Endothelial cell of umbilical vein (primary cell): ENCODE data around the gene RPH3AL. TPM values are rescaled to one million over a fixed set of nuclear protein-coding genes. Genes with fewer than 3 reads are reported as not detected.

ENCODE experiments used
- BruUV-seq: library from RNA; stranded (reverse); fragments of 400-500 nt; replicated peaks from 2 replicates; lab custom pipeline; 2021; lab: Mats Ljungman, UMichigan
- CTCF ChIA-PET: fragments of 300-600, 350-600 bp; sonication (Branson Sonifier 250); formaldehyde crosslinking; loops from one replicate; lab custom pipeline; 2021; ENCODE audit warnings: antibody characterized with exemption, inconsistent platforms; lab: Charles Lee
- POLR2A ChIA-PET: fragments of 300-600, 350-600 bp; sonication (Branson Sonifier 250); formaldehyde crosslinking; loops from one replicate; lab custom pipeline; 2021; ENCODE audit warnings: antibody characterized with exemption, inconsistent platforms; lab: Charles Lee
- DNase-seq: peaks from one replicate; pipeline ENCODE4 v3.0.0-alpha.2; 2011; ENCODE audit warnings: low read depth, low spot score
- FAIRE-seq: peaks from 2 replicates; lab custom pipeline; 2011; peaks lifted over from hg19 to GRCh38; lab: Jason Lieb, UNC
- H2AFZ ChIP-seq: 2 replicates; pipeline ENCODE4 v1.6.0; 2012; ENCODE audit warnings: low read depth, low read length, control low read depth, inconsistent platforms
- H3K27ac ChIP-seq: 2 replicates; pipeline ENCODE4 v1.5.1; 2011; ENCODE audit warnings: low read depth, mild to moderate bottlenecking, control low read depth, low read length, moderate library complexity; ENCODE audit not compliant: insufficient read depth
- H3K27me3 ChIP-seq, 2 experiments: 2 replicates each; pipeline versions ENCODE4 v1.6.0 to v1.6.1; 2011; ENCODE audit warnings: low read length in 2 of 2, mixed read lengths in 1 of 2; ENCODE audit not compliant: control insufficient read depth in 2 of 2, insufficient read depth in 2 of 2
- H3K36me3 ChIP-seq, 2 experiments: 2 replicates in 1 of 2; 3 replicates in 1 of 2; pipeline ENCODE4 v1.5.1; 2011; ENCODE audit warnings: low read length in 2 of 2, mild to moderate bottlenecking in 1 of 2, moderate library complexity in 1 of 2; ENCODE audit not compliant: control insufficient read depth in 2 of 2, insufficient read depth in 2 of 2; ENCODE audit errors: extremely low read depth in 1 of 2
- H3K4me1 ChIP-seq: 3 replicates; pipeline ENCODE4 v1.5.1; 2011; ENCODE audit warnings: mild to moderate bottlenecking, low read length; ENCODE audit not compliant: control insufficient read depth, insufficient read depth; ENCODE audit errors: extremely low read depth
- H3K4me2 ChIP-seq: 2 replicates; pipeline ENCODE4 v1.6.1; 2011; ENCODE audit warnings: low read length, control low read depth, mixed read lengths; ENCODE audit not compliant: insufficient read depth
- H3K4me3 ChIP-seq, 3 experiments: fragments of 200-600 bp in 1 of 3; sonication (generic), shearing (Covaris generic) in 1 of 3; replicated peaks in 1 of 3; 2 replicates each; pipeline ENCODE4 v1.5.1; 2011 to 2016; ENCODE audit warnings: control low read depth in 3 of 3, low read length in 3 of 3, mild to moderate bottlenecking in 2 of 3, inconsistent platforms in 1 of 3, low read depth in 1 of 3, moderate library complexity in 1 of 3; ENCODE audit not compliant: insufficient read depth in 1 of 3
- H3K79me2 ChIP-seq: 2 replicates; pipeline ENCODE4 v1.6.0; 2012; ENCODE audit warnings: low read length, inconsistent platforms; ENCODE audit not compliant: control insufficient read depth, insufficient read depth
- H3K9ac ChIP-seq: replicated peaks from 2 replicates; pipeline ENCODE3; 2011; ENCODE audit warnings: low read length, control low read depth; ENCODE audit not compliant: insufficient read depth; ENCODE audit errors: extremely low read depth
- H3K9me1 ChIP-seq: replicated peaks from 3 replicates; pipeline ENCODE4 v1.6.0; 2011; ENCODE audit warnings: mild to moderate bottlenecking, low read length; ENCODE audit not compliant: control insufficient read depth, insufficient read depth; ENCODE audit errors: extremely low read depth
- H3K9me3 ChIP-seq: replicated peaks from 2 replicates; pipeline ENCODE4 v1.5.1; 2012; ENCODE audit warnings: low read length, inconsistent platforms; ENCODE audit not compliant: control insufficient read depth, insufficient read depth
- H4K20me1 ChIP-seq: replicated peaks from 2 replicates; pipeline ENCODE3; 2011; ENCODE audit warnings: mild to moderate bottlenecking, low read length; ENCODE audit not compliant: control insufficient read depth, insufficient read depth; ENCODE audit errors: extremely low read depth
- CTCF ChIP-seq, 2 donors: IDR thresholded peaks; 1 replicate in 1 of 2; 2 replicates in 1 of 2; pipeline ENCODE4 v1.5.1; 2011; ENCODE audit warnings: low read length in 2 of 2, mild to moderate bottlenecking in 2 of 2, moderate library complexity in 2 of 2, control low read depth in 1 of 2, inconsistent platforms in 1 of 2, low read depth in 1 of 2; ENCODE audit not compliant: insufficient read depth in 1 of 2; ENCODE audit errors: extremely low read depth in 1 of 2
- EZH2 ChIP-seq: IDR thresholded peaks from 2 replicates; pipeline ENCODE4 v1.6.1; 2012; ENCODE audit warnings: borderline replicate concordance, low read depth, mild to moderate bottlenecking, moderate library complexity, low read length, inconsistent platforms; ENCODE audit not compliant: severe bottlenecking
- FOS ChIP-seq: IDR thresholded peaks from 2 replicates; pipeline ENCODE4 v1.6.1; 2011; ENCODE audit warnings: mild to moderate bottlenecking, low read length, moderate library complexity, borderline replicate concordance; ENCODE audit not compliant: insufficient read depth
- GATA2 ChIP-seq: IDR thresholded peaks from 2 replicates; pipeline ENCODE4 v1.7.0; 2011; ENCODE audit warnings: low read depth, mild to moderate bottlenecking, moderate library complexity, mixed read lengths, low read length; ENCODE audit not compliant: insufficient read length, insufficient read depth
- JUN ChIP-seq: IDR thresholded peaks from 2 replicates; pipeline ENCODE4 v1.6.1; 2011; ENCODE audit warnings: borderline replicate concordance, low read depth; ENCODE audit not compliant: insufficient read length, insufficient read depth
- MAX ChIP-seq: IDR thresholded peaks from 2 replicates; pipeline ENCODE4 v1.6.1; 2011; ENCODE audit not compliant: insufficient read depth, insufficient read length
- MYC ChIP-seq: IDR thresholded peaks from one replicate; pipeline ENCODE4 v1.6.1; 2011; ENCODE audit warnings: mild to moderate bottlenecking, low read depth, low read length
- POLR2A ChIP-seq: IDR thresholded peaks from 2 replicates; pipeline ENCODE4 v1.6.1; 2012; ENCODE audit warnings: low read depth, mild to moderate bottlenecking, control low read depth, low read length
- POLR2AphosphoS5 ChIP-seq: IDR thresholded peaks from 2 replicates; pipeline ENCODE4 v1.6.1; 2012; ENCODE audit warnings: low read depth, mild to moderate bottlenecking, control low read depth, low read length, moderate library complexity; ENCODE audit not compliant: insufficient read depth
- dilution Hi-C: fragments of 300-500 bp; cut with MboI; formaldehyde crosslinking; loops from one replicate; pipeline ENCODE4 v1.15.0; 2019; ENCODE audit warnings: low sequenced_read_pairs; ENCODE audit not compliant: extremely low pct_ligation_motif_present
- intact Hi-C: fragments of 100-400 bp; cut with micrococcal nuclease; formaldehyde crosslinking; loops from one replicate; pipeline ENCODE4 v1.10.0; 2022
- polyA plus RNA-seq, 4 experiments: library from polyadenylated mRNA; depleted of rRNA in 3 of 4; stranded (reverse) in 3 of 4; unstranded in 1 of 4; fragments of >200 nt; gene quantifications; 2 replicates each; pipeline versions ENCODE4 v1.2.1 to v1.2.3, GENCODE V29; 2011 to 2012; ENCODE audit warnings: missing spikeins in 1 of 4
- total RNA-seq: library from RNA; stranded (reverse); gene quantifications from 2 replicates; pipeline ENCODE4 v1.2.3, GENCODE V29; 2021

RPH3AL gene
- total and polyA plus RNA-seq, 2 donors (not counting 3 experiments of a cell fraction or from before 2014, with no cell fraction given) = 4.1 to 7.0 TPM

GRCh38 chr17:329784-330420 is 22.7 kb downstream of the RPH3AL start:
- CTCF ChIA-PET = no interaction called here
- Histone ChIP-seq H3K27me3 (no peaks in the 10 kb centered on the region), H3K4me1 (peaks cover 10% of the 10 kb centered on the region), H3K9ac (no peak overlapping the region), H3K4me2 (no peak overlapping the region), H3K27ac (no peak overlapping the region), H3K79me2 (no peaks in the 10 kb centered on the region), H3K9me3 (no peaks in the 10 kb centered on the region), H4K20me1 (no peaks in the 10 kb centered on the region), H3K9me1 (no peaks in the 10 kb centered on the region), H2AFZ (no peak overlapping the region), H3K36me3 (no peaks in the 10 kb centered on the region), H3K4me3 (no peak overlapping the region)
- dilution Hi-C loops = no loop called here
- no peak for DNase-seq
- FAIRE-seq = no peak
- POLR2A ChIA-PET = no interaction called here
- BruUV-seq = no TSS peak
- intact Hi-C loops = no loop called here
- TF ChIP-seq POLR2A (no peak), GATA2 (no peak), JUN (no peak), POLR2AphosphoS5 (no peak), MAX (no peak), MYC (no peak), EZH2 (no peak), FOS (no peak), CTCF (IDR thresholded peaks at IDR 0.05; ENCODE audit: extremely low read depth in 1 of 2, insufficient read depth in 1 of 2, low read depth in 1 of 2, low read length in 2 of 2) (no peak)
